Measurements from ENCODE around the gene RNASEH2B. TPM values are rescaled to one million over a fixed set of nuclear protein-coding genes. Genes with fewer than 3 reads are reported as not detected.

The RNASEH2B gene
- total RNA-seq, 1 experiment from 2014 or later: 60.2 TPM

- Mint-ChIP-seq H3K9me3 (ENCODE audit: unreplicated experiment) (no peaks in the 10 kb centered on the region), H3K27me3 (ENCODE audit: insufficient read depth, unreplicated experiment) (no peaks in the 10 kb centered on the region), H3K4me3 (ENCODE audit: unreplicated experiment) (no peak overlapping the region), H3K27ac (ENCODE audit: unreplicated experiment) (no peak overlapping the region), H3K4me1 (ENCODE audit: low read depth, unreplicated experiment) (peaks cover 25% of the 10 kb centered on the region), H3K36me3 (ENCODE audit: insufficient read depth, unreplicated experiment) (no peaks in the 10 kb centered on the region)
- Histone ChIP-seq H3K36me3 (ENCODE audit: control insufficient read depth, insufficient read depth, low read length) (no peaks in the 10 kb centered on the region), H3K9me3 (no peaks in the 10 kb centered on the region), H3K4me1 (peaks cover 13% of the 10 kb centered on the region), H3K4me3 (ENCODE audit: low read depth, low read length) (no peak overlapping the region), H3K27me3 (replicated peaks; ENCODE audit: control insufficient read depth, insufficient read depth, low read length) (no peaks in the 10 kb centered on the region)
- CTCF ChIA-PET: no interaction called here
- no peak for TF ChIP-seq CTCF (IDR thresholded peaks at IDR 0.05; ENCODE audit: insufficient read depth in 1 of 2, low read depth in 1 of 2, low read length in 1 of 2, severe bottlenecking in 1 of 2, unreplicated experiment in 1 of 2)
- intact Hi-C loops (cut with micrococcal nuclease; ENCODE audit: unreplicated experiment): loop anchor here (5.0 to 10.0 kb wide), 2 partner anchors 382 to 529 kb away; no protein-coding TSS in a partner anchor
- POLR2A ChIA-PET: no interaction called here
- no TSS peak for BruUV-seq (replicated peaks)
- no peak for DNase-seq
Observed at GRCh38 chr13:50914176-50914700, 4.6 kb downstream of the RNASEH2B start.

- no peak overlapping the region for H3K27ac Mint-ChIP-seq (ENCODE audit: unreplicated experiment)
- POLR2A ChIA-PET: interaction anchor here (0.6 kb wide), 1 partner anchor 789 kb away, joined by 3 read pairs; no protein-coding TSS in a partner anchor
Observed at GRCh38 chr13:50914848-50915247, 5.3 kb downstream of the RNASEH2B start.

GRCh38 chr13:50915565-50915964 lies 6.0 kb downstream of the RNASEH2B start:
- Mint-ChIP-seq H3K27me3 (ENCODE audit: insufficient read depth, unreplicated experiment) (no peaks in the 10 kb centered on the region), H3K9me3 (ENCODE audit: unreplicated experiment) (no peaks in the 10 kb centered on the region), H3K4me1 (ENCODE audit: low read depth, unreplicated experiment) (peaks cover 25% of the 10 kb centered on the region), H3K27ac (ENCODE audit: unreplicated experiment) (no peak overlapping the region), H3K4me3 (ENCODE audit: unreplicated experiment) (no peak overlapping the region), H3K36me3 (ENCODE audit: insufficient read depth, unreplicated experiment) (no peaks in the 10 kb centered on the region)
- no peak overlapping the region for H3K4me3 ChIP-seq (ENCODE audit: low read depth, low read length)
- no peaks in the 10 kb centered on the region for H3K36me3 ChIP-seq (ENCODE audit: control insufficient read depth, insufficient read depth, low read length)
- ChIA-PET POLR2A (interaction anchor here (0.6 kb wide), 1 partner anchor 790 kb away, joined by 3 read pairs; no protein-coding TSS in a partner anchor), CTCF (interaction anchor here (0.5 kb wide), 1 partner anchor 153 kb away, joined by 5 read pairs; no protein-coding TSS in a partner anchor)
- intact Hi-C loops (cut with micrococcal nuclease; ENCODE audit: unreplicated experiment): loop anchor here (10.0 kb wide), 1 partner anchor 531 kb away; no protein-coding TSS in a partner anchor
- no TSS peak for BruUV-seq (replicated peaks)
- no peak for TF ChIP-seq CTCF (IDR thresholded peaks at IDR 0.05; ENCODE audit: insufficient read depth in 1 of 2, low read depth in 1 of 2, low read length in 1 of 2, severe bottlenecking in 1 of 2, unreplicated experiment in 1 of 2)
- DNase-seq: no peak
- H3K27me3 ChIP-seq (replicated peaks; ENCODE audit: control insufficient read depth, insufficient read depth, low read length): no peaks in the 10 kb centered on the region
- H3K9me3 ChIP-seq: no peaks in the 10 kb centered on the region
- H3K4me1 ChIP-seq: peaks cover 13% of the 10 kb centered on the region

More at GRCh38 chr13:50914848-50915247, 5.3 kb downstream of the RNASEH2B start:
- Mint-ChIP-seq H3K27me3 (ENCODE audit: insufficient read depth, unreplicated experiment) (no peaks in the 10 kb centered on the region), H3K36me3 (ENCODE audit: insufficient read depth, unreplicated experiment) (no peaks in the 10 kb centered on the region), H3K4me3 (ENCODE audit: unreplicated experiment) (no peak overlapping the region), H3K9me3 (ENCODE audit: unreplicated experiment) (no peaks in the 10 kb centered on the region), H3K4me1 (ENCODE audit: low read depth, unreplicated experiment) (peaks cover 25% of the 10 kb centered on the region)
- BruUV-seq (replicated peaks): no TSS peak
- Histone ChIP-seq H3K27me3 (replicated peaks; ENCODE audit: control insufficient read depth, insufficient read depth, low read length) (no peaks in the 10 kb centered on the region), H3K4me1 (peaks cover 13% of the 10 kb centered on the region), H3K36me3 (ENCODE audit: control insufficient read depth, insufficient read depth, low read length) (no peaks in the 10 kb centered on the region), H3K9me3 (no peaks in the 10 kb centered on the region), H3K4me3 (ENCODE audit: low read depth, low read length) (no peak overlapping the region)
- TF ChIP-seq CTCF (IDR thresholded peaks at IDR 0.05; ENCODE audit: insufficient read depth in 1 of 2, low read depth in 1 of 2, low read length in 1 of 2, severe bottlenecking in 1 of 2, unreplicated experiment in 1 of 2): no peak
- CTCF ChIA-PET: interaction anchor here (0.5 kb wide), 1 partner anchor 154 kb away, joined by 5 read pairs; no protein-coding TSS in a partner anchor
- intact Hi-C loops (cut with micrococcal nuclease; ENCODE audit: unreplicated experiment): loop anchor here (5.0 to 10.0 kb wide), 2 partner anchors 383 to 530 kb away; no protein-coding TSS in a partner anchor
- DNase-seq: no peak

Measured in Caco-2 (cell line).